Measurements from ENCODE around the gene INHA.

INHA gene

GRCh38 chr2:219593154-219593553, 21.0 kb downstream of the INHA start:
- no peak for DNase-seq (ENCODE audit: low read depth in 2 of 2)
- H3K4me3 ChIP-seq (replicated peaks in 1 of 2; ENCODE audit: low read depth in 2 of 2, low read length in 2 of 2), result no peak overlapping the region
- no peak for TF ChIP-seq CTCF (IDR thresholded peaks at IDR 0.05; ENCODE audit: low read depth, low read length)

DNA sequence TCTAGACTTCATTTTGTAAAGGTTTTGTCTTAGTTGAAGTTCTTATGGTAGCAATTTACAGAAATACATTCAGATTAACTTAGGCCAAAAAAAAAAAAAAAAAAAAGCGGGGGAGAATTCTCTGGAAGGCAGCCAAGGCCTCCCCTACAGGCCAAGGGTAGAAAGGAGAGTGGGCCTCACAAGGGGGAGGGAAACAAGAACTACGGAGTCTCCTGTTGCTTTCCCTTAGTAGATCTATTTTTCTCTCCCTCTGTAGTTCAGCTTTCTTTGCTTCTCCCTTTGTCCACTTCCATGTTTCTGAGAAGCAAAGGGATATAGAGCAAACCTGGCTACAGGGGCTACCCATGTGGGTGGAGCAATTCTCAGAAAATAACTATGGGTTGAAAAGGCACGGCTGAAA, 23.1 kb downstream of the INHA start:
- DNase-seq (ENCODE audit: low read depth in 2 of 2), result peak in 1 of 2 donors; percentile 78
- H3K4me3 ChIP-seq (replicated peaks in 1 of 2; ENCODE audit: low read depth in 2 of 2, low read length in 2 of 2), result no peak overlapping the region
- no peak for TF ChIP-seq CTCF (IDR thresholded peaks at IDR 0.05; ENCODE audit: low read depth, low read length)

DNA sequence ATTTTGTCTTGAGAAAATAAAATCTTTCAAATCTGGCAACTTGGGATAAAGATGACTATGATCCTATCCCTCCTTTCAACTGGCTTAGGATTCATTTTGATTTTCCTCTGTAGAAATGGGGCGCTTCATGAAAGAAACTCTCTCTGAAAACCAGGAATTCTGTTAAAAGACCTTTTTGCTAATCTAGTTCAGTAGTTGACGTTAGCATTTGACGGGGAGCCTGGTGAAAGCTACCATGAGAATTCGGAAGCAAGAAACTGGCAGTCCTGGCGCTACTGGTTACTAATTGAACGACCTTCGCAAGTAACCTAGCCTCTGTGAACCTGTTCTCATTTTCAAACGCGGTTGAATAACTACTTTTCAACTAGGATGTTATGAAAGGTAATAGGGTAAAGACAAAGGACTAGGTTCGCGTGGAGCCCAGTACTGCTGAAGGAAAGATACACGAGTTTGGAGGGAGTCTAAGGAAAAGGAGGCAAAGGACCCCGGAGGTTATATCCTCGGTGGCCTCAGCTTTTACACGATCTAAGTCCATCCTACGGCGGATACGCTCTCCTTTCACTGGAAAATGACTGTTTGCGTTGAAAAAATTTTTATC, 24.9 kb downstream of the INHA start:
- DNase-seq (ENCODE audit: low read depth in 2 of 2), result peak in 1 of 2 donors; percentile 43
- H3K4me3 ChIP-seq (replicated peaks in 1 of 2; ENCODE audit: low read depth in 2 of 2, low read length in 2 of 2), result peak overlapping the region; percentile 77 to 86
- no peak for TF ChIP-seq CTCF (IDR thresholded peaks at IDR 0.05; ENCODE audit: low read depth, low read length)

DNA sequence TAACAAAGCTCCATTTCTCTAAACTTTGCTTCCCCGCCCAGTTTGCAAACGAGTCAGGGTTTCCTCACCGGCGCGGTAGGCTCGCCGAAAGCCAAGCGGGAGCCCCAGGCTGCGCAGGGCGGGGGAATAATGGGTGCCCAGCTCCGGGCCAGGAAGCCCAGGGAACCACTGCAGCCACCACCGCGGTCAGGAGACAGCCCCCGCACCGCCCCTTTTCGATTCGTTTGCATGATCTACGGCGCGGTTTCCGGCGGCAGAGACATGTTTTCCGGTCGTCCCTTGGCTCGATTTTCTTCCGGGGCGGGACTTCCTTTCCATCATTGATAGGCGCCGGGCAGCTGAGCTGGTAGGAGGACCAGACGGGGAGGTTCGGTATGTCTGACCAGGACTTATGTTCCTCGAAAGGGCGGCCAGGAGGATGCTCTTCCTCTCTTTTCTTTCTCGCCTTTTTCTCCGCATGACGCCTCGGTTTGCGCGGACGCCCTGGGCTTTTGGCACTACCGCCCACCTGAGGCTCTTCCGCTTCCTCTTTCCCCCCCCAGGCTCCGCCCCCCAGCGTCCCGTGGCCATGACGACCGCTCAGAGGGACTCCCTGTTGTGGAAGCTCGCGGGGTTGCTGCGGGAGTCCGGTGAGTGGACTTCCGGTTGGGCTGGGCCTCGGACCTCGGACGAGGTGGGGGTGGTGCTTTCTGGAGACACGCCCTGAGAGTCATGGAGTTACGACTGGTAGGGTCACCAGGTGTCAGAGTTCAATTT, 25.6 kb downstream of the INHA start, which contains the start of gene STK11IP:
Gene STK11IP (plus strand): TSS at position 306 of the 756 bp plus-strand sequence. CDS start 263 bp downstream, at position 569.
- peak; percentile 98 for DNase-seq (ENCODE audit: low read depth in 2 of 2)
- H3K4me3 ChIP-seq (replicated peaks in 1 of 2; ENCODE audit: low read depth in 2 of 2, low read length in 2 of 2), result peak within 1 kb of the TSS; percentile 77 to 86
- no peak for TF ChIP-seq CTCF (IDR thresholded peaks at IDR 0.05; ENCODE audit: low read depth, low read length)

DNA sequence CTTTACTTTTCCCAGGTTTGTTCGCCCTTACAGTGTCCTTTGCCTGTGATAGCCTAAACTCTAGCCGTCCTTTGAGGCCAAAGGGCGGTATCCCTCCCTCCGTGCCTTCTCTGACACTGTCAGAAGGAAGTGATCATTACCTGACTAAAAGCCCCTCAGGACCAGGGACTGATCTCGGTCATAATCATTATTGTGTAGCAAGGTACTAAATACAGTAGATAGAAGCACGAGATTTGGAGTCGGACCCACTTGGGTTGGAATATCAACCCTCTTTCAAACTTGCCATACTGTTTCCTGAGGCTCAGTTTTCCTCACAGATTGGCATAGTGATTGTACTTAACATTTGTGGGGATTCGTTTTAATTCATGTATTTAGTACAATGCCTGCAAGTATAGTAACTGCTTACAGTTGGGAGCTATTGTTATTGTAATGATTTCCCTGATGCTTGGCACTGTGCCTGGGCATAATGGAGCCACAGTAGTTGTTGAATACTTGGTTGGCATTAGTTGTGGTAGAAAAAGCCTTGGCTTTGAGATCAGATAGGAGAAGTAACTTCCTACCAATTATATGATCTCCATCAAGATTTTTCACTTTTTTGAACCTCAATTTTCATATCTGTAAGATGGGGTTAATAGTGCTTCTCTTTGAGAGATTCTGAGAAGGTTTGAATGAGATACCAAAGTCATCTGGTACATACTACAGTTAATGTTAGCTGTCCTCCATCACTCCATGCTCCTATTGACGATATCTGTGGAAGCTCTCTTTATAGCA, 26.4 kb downstream of the INHA start:
- TF ChIP-seq CTCF (IDR thresholded peaks at IDR 0.05; ENCODE audit: low read depth, low read length), result no peak
- peak in 1 of 2 donors; percentile 29 for DNase-seq (ENCODE audit: low read depth in 2 of 2)

DNA sequence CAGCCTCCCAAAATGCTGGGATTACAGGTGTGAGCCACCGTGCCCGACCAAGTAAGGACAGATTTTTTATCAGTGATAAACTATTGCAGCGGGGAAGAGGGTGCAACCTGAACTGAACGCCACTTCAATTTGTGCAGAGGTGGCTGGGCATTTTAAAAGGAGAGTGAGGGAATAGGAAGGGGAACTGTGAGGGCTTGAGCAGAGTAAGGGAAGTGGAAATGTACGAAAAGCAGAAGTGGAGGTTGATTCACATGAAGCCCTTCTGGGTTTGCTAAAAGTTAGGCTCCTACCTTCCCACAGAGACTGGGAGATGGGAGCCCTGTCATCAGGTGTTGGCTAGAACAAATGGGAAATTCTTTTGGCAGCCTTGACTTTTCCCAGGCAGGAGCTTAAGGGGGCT, 31.7 kb downstream of the INHA start:
- TF ChIP-seq CTCF (IDR thresholded peaks at IDR 0.05; ENCODE audit: low read depth, low read length), result no peak
- DNase-seq (ENCODE audit: low read depth in 2 of 2), result no peak
- H3K4me3 ChIP-seq (replicated peaks in 1 of 2; ENCODE audit: low read depth in 2 of 2, low read length in 2 of 2), result no peak overlapping the region

More for the DNA sequence above, 26.4 kb downstream of the INHA start:
- H3K4me3 ChIP-seq (replicated peaks in 1 of 2; ENCODE audit: low read depth in 2 of 2, low read length in 2 of 2), result peak overlapping the region; percentile 77 to 86

Data from cardiac fibroblast (primary cell).